GM12891 (cell line): ENCODE measurements around the gene PGGT1B.
A peak's percentile ranks its signal among the peaks of the same experiment; 100 is the strongest.

Experiments
- PAX5 ChIP-seq: IDR thresholded peaks from 2 replicates; pipeline ENCODE4 v1.6.1; 2011; ENCODE audit warnings: low read length, moderate library complexity, mild to moderate bottlenecking; ENCODE audit not compliant: insufficient read depth, severe bottlenecking
- POLR2A ChIP-seq: IDR thresholded peaks from 2 replicates; pipeline ENCODE4 v1.6.1; 2011; ENCODE audit warnings: low read depth, low read length, control low read depth
- POLR2AphosphoS5 ChIP-seq: IDR thresholded peaks from 2 replicates; pipeline ENCODE4 v1.6.1; 2011; ENCODE audit warnings: low read depth, low read length, control low read depth
- POU2F2 ChIP-seq: IDR thresholded peaks from 2 replicates; pipeline ENCODE4 v1.6.1; 2011; ENCODE audit warnings: low read depth, mild to moderate bottlenecking, control low read depth, low read length, moderate library complexity
- SPI1 ChIP-seq: IDR thresholded peaks from 2 replicates; pipeline ENCODE4 v1.6.1; 2011; ENCODE audit warnings: low read depth, low read length, control low read depth
- TAF1 ChIP-seq: IDR thresholded peaks from 2 replicates; pipeline ENCODE4 v1.6.1; 2011; ENCODE audit warnings: low read depth, low read length, control low read depth

DNA sequence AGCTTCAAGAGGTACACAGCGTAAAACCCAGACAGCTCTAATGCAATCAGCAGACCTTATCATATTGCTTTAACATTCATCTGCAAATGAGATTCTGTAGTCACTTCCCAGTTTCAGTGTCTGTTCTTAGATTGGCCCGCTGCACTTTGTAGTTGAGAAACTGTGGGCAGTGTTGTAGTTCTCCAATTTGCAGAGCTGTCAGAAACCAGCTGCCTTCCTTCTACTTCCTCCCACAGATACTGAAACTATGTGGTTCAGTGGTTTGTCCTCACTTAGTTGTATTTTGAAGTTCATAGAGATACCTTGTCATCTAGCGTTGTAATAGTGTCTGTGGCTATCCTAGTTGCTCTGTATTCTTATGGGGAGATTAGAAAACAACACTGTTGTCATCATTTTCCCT, 53.4 kb downstream of the PGGT1B start:
- no peak for TF ChIP-seq TAF1
- no peak for TF ChIP-seq POLR2A
- TF ChIP-seq POLR2AphosphoS5: 0 out of 2 replicates have a peak, but pooled peaks have one; percentile 25
- no peak for TF ChIP-seq POU2F2
- peak; percentile 81 for TF ChIP-seq SPI1
- peak; percentile 76 for TF ChIP-seq PAX5
